Measurements from ENCODE around the gene FNDC3B.

FNDC3B gene

GRCh38 chr3:172309741-172310427, 270.5 kb downstream of the FNDC3B start:
- H3K4me3 ChIP-seq (ENCODE audit: low read depth, low read length), result no peak overlapping the region
- DNase-seq (ENCODE audit: low read depth), result no peak
- TF ChIP-seq, protein P1, sequence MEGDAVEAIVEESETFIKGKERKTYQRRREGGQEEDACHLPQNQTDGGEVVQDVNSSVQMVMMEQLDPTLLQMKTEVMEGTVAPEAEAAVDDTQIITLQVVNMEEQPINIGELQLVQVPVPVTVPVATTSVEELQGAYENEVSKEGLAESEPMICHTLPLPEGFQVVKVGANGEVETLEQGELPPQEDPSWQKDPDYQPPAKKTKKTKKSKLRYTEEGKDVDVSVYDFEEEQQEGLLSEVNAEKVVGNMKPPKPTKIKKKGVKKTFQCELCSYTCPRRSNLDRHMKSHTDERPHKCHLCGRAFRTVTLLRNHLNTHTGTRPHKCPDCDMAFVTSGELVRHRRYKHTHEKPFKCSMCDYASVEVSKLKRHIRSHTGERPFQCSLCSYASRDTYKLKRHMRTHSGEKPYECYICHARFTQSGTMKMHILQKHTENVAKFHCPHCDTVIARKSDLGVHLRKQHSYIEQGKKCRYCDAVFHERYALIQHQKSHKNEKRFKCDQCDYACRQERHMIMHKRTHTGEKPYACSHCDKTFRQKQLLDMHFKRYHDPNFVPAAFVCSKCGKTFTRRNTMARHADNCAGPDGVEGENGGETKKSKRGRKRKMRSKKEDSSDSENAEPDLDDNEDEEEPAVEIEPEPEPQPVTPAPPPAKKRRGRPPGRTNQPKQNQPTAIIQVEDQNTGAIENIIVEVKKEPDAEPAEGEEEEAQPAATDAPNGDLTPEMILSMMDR (IDR thresholded peaks at IDR 0.05; ENCODE audit: insufficient read depth, low read depth, low read length, missing control alignments), result no peak

GRCh38 chr3:172310428-172310760, 271.0 kb downstream of the FNDC3B start:
- H3K4me3 ChIP-seq (ENCODE audit: low read depth, low read length), result no peak overlapping the region
- TF ChIP-seq, protein P1 (IDR thresholded peaks at IDR 0.05; ENCODE audit: insufficient read depth, low read depth, low read length, missing control alignments), result no peak
- no peak for DNase-seq (ENCODE audit: low read depth)

GRCh38 chr3:172311217-172311616, 271.8 kb downstream of the FNDC3B start:
- TF ChIP-seq, protein P1 (IDR thresholded peaks at IDR 0.05; ENCODE audit: insufficient read depth, low read depth, low read length, missing control alignments), result no peak

GRCh38 chr3:172312001-172312400, 272.6 kb downstream of the FNDC3B start:
- DNase-seq (ENCODE audit: low read depth), result no peak
- no peak overlapping the region for H3K4me3 ChIP-seq (ENCODE audit: low read depth, low read length)
- TF ChIP-seq, protein P1 (IDR thresholded peaks at IDR 0.05; ENCODE audit: insufficient read depth, low read depth, low read length, missing control alignments), result no peak

More at GRCh38 chr3:172311217-172311616, 271.8 kb downstream of the FNDC3B start:
- H3K4me3 ChIP-seq (ENCODE audit: low read depth, low read length), result no peak overlapping the region
- DNase-seq (ENCODE audit: low read depth), result no peak

DNA sequence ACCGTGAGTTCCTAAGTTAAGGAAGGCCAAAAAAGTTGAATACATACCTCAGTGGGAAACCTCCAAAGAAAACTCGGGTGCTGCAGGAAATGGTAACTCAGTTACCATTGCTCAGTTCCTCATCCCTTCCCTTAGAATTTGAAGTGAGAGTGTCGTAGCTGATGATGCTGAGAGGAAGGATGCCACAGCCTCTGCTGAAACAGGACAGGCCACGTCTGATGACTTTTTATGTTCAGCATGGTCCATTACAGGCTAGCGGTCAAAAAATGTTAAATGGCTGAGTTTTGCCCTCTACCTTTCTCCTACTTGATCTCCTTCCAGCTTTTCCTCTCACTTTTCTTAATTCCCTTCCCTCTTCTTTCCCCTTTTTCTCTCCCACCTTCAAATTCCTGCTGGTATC, 273.3 kb downstream of the FNDC3B start:
- H3K4me3 ChIP-seq (ENCODE audit: low read depth, low read length), result no peak overlapping the region
- DNase-seq (ENCODE audit: low read depth), result no peak
- TF ChIP-seq, protein P1 (IDR thresholded peaks at IDR 0.05; ENCODE audit: insufficient read depth, low read depth, low read length, missing control alignments), result no peak

GRCh38 chr3:172313671-172314070, 274.3 kb downstream of the FNDC3B start:
- no peak for DNase-seq (ENCODE audit: low read depth)
- TF ChIP-seq, protein P1 (IDR thresholded peaks at IDR 0.05; ENCODE audit: insufficient read depth, low read depth, low read length, missing control alignments), result no peak
- no peak overlapping the region for H3K4me3 ChIP-seq (ENCODE audit: low read depth, low read length)

DNA sequence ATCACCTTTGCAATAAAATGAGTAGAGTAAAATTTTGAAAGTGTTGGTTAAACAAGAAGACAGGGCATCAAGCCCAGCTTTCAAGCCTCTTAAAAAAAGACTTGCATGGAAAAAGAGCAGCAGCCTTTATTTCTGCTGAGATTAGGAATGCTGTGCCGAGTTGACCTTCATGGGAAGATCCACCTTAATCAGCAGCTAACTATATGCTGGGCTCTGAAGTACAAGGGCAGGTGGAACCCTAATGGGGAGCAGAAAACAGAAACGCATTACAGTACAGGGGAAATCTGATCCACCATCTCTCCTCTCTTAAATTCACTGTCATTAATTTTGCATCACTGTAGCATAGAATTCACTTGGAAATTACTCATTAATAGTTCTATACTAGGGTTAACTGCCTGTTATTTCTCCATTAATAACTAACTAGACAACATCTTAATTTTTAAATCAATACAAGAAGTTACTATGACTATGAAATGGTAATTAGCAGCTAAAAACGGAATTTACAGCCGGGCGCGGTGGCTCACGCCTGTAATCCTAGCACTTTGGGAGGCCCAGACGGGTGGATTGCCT, 275.3 kb downstream of the FNDC3B start:
- TF ChIP-seq, protein P1 (IDR thresholded peaks at IDR 0.05; ENCODE audit: insufficient read depth, low read depth, low read length, missing control alignments), result no peak

More for the DNA sequence above, 275.3 kb downstream of the FNDC3B start:
- no peak overlapping the region for H3K4me3 ChIP-seq (ENCODE audit: low read depth, low read length)
- no peak for DNase-seq (ENCODE audit: low read depth)
